Stimulated activated CD4-positive, alpha-beta T cell treated with anti-CD3 and anti-CD28 coated beads, Interleukin-4, amount 100 ng/mL, for 1 hour (primary cell): ENCODE measurements around the gene POMT2.
"Not testable (repeated sequence)": the region's sequence is repeated elsewhere in the genome, so short reads cannot be mapped to it uniquely, and the experiment has no call there.

Source experiments
- DNase-seq: peaks from one replicate; pipeline ENCODE4 v3.0.0-alpha.2; 2020

Gene POMT2

DNA sequence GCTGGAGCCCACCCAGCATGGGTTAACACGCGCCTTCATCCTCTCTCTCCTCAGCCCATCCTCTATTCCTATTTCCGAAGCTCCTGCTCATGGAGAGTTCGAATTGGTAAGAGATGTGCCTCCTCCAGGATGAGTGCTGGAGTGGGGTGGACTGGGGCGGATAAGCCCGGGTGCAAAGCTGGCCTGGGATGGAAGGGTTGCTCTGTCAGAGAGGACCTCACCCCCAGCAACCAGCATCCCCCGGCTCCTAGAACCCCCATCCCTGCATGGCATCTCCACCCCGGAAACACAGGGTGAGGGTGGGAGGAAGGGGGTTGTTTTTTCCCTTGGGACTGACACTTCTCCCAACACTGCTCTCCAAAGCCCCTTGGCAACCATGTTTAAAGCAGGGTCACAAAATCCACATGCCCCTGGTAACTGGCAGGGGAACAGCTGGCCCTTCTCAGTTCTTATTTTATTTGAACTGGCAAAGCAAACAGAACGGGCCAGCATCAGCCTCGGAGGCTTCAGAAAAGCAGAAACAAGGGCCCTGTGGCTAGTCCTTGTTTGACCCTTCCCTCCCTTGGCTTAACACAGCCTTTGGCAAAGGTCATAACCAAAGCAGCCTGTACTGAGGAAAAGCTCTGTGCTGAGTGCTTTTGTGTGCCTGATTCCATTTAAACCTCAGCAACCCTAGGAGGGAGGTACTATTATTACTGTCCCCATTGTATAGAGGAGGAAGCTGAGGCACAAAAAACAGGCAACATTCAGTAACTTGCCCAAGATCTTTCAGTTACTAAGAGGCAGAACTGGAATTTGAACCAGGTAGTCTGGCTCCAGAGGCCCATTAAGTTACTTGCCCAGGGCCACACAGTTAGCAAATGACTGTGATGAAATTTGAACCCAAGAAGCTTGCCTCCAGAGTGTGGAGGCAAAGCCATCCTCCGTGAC, 4.4 kb upstream of the POMT2 start:
- no peak for DNase-seq

DNA sequence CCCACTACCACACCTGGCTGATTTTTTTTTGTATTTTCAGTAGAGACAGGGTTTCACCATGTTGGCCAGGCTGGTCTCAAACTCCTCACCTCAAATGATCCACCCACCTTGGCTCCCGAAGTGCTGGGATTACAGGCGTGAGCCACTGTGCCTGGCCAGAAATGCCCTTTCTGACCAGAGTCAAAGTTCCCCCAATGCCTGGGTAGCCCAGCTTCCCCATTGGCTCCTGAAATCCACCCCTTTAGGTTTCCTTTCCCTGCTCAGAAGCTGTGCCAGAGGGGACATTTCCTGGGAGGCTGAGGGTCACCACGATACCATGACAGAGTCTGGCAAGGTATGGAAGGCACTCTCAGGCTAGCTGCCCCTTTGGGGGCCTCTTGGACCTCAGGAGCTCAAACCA, 3.6 kb upstream of the POMT2 start:
- DNase-seq, result no peak

DNA sequence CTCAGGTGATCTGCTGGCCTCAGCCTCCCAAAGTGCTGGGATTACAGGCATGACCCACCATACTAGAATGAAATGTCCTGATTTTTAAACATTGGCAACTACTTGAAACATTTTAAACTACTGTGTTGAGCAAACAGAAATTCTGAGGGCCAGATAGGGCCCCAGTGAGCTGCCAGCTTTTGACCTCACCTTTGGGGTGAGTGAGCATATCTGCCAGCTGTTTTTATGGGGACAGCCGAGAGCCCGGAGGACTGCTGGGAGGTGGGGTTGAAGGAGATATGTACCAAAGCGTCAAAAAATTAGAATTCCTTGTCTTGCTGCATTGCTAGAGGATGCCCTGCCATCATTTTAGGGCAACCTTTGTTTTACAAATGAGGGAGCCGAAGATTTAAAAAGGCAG, 2.9 kb upstream of the POMT2 start:
- DNase-seq, result no peak

DNA sequence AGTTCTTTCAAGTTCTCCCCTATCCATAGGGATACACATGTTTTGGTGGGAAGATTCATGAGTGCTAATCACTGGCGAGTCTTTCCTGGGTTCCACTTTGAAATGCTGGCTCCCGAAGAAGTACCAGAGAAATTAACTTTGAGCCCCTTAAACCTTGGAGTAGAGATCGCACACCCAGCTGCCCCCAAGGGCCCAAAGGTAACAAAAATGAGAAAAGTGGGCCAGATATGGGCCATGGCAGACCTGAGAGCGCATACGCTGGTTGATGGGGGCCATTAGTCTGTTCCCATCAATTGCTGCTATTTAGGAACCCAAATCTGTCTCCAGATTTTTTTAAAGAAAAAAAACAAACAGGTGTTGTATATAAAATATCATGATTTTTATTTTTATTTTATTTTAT, 2.3 kb upstream of the POMT2 start:
- no peak for DNase-seq

DNA sequence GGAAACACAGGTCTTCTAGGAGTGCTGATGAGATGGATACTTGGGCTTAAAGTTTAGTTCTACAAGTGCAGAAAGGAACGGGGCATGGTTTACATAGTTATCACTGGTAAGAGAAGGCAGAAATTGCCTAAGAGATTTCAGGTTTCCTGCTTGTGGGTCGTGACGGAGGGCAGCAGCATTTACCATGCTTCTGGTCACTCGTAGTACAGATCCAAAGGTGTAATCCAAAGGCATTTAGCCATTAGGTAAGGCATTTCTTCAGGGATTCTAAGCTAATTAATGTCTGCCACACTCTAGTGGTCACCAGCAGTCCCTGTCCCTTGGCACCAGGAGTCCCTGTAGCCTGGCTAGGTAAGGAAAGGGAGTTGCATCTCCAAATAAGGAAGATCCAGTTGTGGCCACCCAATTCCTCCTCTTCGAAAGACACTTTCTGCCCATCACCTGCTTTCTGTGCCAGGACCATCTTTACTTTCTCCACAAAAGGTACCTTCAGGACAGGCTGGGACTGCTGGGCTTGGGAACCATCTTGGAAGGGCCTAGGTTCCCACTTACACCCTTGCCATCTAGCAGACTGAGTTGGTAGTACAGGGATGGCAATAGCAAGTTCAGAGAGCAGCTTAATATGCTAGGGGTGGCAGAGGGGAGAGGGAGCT, 1.7 kb upstream of the POMT2 start:
- DNase-seq, result no peak

DNA sequence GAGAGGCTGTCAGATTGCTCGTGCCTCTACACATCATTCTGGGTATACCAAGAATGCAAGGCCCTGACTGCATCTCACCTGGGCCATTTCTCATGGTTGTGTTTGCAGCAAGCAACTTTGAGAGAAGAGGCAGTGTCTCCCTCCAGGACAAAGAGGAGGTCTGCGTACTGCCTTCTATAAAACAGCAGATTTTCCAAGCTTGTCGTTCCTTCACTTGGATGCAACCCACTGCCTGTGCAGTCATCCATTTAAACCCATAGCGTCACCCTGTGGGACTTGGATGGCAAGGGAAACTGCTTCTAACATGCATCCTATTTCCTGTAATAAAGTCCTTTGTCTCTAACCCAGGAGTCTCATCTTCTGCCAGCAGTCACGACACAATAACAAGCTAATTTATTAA, 1.3 kb downstream of the POMT2 start:
- no peak for DNase-seq

DNA sequence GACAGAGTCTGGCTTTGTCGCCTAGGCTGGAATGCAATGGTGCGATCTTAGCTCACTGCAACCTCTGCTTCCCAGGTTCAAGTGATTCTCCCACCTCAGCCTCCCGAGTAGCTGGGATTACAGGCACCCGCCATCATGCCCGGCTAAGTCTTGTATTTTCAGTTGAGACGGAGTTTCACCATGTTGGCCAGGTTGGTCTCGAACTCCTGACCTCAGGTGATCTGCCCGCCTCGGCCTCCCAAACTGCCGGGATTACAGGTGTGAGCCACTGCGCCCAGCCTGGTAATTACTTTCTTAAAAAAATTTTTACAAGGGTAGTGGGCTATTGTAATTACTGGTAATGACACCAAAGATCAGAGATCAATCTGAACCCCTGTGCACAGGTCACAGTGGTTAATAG, 1.9 kb downstream of the POMT2 start:
- not testable (repeated sequence) for DNase-seq

DNA sequence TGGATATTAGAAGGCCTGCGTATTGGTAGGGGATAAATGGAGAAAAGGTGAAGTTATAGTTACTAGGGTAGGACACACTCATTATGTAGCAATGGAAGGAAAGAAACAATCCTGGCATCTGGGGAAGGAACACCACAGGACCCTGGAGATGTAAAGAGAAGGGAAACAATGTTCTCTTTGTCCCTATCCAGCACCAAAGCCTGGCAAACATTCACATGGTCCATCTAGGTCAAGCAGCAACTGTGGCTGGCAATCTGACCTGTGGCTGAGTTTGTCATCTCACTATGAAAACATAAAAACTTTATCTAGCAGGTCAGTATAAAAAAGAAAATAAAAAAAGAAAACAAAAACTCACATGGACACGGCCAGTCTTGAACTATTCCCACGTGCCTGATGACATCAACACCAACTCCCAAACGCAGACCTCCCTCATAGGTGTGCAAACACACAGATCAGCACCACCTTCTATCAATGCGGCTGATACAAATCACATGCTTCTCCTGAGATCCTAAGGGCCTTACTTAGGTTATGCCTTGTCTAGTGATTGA, 2.6 kb downstream of the POMT2 start:
- DNase-seq, result no peak

DNA sequence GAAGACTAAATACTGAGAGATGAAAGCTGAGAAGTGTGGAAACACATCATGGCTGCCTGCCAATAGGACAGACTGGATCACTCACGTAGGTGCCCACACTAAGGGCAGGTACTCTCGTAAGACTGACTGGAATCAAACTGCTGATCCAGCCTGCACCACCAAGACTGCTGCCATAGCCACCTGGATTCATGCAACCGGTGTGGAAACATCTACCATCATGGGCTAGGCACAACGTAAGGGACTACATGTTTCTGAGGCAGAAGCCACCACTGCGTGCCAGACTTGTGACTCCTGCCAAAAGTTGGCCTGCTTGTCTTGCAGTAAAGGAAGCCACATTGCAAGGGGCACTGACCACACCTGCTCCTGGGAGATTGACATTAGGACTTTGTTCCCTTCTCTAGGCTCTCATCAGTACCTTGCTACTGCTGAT, 3.8 kb downstream of the POMT2 start:
- no peak for DNase-seq

DNA sequence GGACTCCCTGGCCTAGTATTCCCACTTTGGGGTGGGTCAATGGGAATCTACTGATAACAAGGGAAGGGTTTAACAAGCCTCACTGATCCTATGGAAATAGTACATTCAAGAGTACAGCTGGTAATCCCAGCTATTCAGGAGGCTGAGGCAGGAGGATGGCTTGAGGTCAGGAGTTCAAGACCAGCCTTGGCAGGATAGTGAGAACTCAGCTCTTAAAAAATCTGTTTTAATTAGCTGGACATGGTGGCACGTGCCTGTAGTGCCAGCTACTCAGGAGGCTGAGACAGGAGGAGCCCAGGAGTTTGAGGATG, 4.5 kb downstream of the POMT2 start:
- no peak for DNase-seq

DNA sequence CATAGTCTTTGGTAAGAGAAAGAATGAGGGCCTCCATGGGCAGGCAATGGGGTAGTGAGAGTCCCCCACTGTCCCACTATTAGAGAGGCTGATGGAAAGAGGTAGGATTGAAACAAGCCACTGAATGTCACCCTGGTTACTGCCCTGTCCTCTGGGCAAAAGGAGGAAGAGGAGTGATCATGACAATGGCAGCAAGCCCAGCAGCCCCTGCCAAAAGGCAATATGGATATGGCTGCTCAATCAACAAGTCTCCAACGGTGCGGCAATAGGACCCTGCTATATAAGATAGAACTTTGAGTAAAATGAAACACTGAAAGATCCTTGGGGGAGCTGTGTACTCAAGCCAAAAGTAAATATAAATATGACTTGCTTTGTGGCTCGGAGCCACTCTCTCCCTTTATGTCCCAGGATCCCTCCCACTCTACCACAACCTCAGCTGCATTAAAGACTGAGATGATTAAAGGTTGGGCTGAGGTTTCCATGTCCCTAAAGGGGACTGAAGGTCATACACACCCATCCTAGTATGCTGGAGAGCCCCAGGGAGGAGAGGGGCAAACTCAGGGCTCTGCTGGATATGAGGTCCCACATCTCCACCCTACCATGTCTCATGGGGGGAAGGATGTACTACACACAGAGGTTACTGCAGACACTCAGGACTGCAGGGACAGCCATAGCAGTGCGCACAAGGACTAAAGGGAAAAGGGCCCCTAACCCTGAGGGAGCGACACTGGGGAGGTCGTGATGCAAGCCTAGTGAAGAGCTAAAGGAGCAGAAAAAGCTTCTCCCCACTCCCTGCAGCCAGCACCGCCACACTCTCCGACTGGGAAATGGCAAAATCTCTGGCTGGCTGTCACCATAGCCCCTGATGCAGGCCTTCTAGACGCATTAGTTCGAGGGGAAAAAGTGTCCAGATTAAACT, 5.9 kb downstream of the POMT2 start:
- DNase-seq, result no peak

DNA sequence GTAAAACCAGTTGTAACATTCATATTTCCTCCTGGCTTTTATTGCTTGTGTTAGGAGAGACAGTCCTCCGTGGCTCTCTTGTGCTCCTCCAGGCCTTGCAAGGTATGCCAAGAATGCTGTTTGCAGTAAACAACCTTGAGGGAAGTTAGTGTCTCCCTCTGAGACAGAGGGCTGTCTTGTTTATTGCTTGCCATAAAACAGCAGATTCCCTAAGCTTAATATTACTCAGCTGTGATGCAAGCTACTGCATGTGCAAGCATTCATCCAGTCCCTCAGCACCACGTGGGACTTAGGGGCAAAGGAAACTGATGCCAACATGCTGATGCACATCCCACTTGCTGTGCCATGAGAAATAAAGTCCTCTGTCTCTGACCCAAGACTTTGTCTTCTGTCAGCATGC, 6.6 kb downstream of the POMT2 start:
- no peak for DNase-seq

DNA sequence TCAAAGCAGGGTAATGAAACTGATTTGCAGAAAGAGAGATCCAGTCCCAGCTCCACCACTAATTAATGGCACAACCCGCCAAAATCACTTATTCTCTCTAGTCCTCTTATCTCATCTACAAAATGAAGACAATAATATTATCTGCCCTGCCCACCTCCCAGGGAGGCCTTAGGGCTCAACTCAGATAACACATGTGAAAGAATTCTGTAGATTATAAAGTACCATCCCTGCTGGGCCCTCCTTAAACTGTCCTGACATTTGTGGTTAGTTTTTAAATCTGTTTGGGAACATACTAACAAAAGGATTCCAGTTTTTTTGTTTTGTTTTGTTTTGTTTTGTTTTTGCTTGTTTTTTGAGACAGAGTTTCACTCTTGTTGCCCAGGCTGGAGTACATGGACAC, 7.3 kb downstream of the POMT2 start:
- DNase-seq, result no peak

DNA sequence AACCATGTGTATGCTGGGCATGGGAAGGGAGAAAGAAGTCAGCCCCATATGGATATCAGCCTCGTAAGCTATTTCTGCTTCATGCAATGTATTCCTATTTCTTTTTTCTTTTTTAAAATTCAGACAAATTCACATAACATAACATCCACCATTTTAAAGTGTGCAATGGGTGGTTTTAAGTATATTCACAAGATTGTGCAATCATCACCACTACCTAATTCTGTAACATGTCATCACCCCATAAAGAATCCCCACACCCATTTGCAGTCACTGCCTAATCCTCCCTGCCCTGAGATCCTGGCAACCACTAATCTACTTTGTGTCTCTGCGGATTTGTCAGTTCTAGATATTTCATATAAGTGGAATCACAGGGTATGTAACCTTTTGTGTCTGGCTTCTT, 9.5 kb downstream of the POMT2 start:
- no peak for DNase-seq

DNA sequence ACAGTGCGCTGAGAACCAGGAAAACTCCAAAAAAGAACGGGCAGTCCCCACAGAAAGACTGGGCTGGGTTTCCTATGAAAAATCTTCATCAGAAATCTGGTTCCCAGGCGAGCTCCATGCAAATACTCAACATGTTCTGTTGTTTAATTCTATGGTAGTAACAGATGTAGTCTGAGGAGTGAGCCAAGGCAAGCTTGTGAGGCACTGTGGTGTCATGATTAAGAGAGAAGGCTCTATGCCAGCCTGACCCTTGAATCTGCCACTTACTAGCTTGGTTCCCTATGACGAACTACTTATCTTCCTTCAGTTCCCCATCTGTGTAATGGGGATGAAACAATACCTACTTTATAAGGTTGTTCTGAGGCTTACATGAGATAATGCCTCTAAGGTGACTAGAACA, 10.7 kb downstream of the POMT2 start:
- no peak for DNase-seq

DNA sequence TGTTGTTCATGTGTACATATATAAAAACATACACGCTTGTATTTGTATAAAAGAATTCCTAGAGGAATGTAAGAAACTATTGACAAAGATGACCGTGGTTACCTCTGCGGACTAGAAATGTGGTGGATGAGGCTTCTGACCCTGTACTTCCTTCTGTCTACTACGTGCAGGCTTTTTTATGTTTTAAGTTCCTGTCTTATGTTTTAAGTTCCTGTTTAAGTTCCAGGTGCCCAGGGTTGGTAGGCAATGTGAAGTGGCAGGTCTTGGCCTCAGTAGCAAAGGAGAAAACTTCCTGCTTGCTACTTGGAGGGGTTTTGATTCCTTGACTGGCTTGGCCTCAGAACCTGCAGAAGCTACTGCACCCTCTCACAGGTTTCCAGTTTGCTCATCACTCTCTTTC, 11.6 kb downstream of the POMT2 start:
- DNase-seq, result no peak

DNA sequence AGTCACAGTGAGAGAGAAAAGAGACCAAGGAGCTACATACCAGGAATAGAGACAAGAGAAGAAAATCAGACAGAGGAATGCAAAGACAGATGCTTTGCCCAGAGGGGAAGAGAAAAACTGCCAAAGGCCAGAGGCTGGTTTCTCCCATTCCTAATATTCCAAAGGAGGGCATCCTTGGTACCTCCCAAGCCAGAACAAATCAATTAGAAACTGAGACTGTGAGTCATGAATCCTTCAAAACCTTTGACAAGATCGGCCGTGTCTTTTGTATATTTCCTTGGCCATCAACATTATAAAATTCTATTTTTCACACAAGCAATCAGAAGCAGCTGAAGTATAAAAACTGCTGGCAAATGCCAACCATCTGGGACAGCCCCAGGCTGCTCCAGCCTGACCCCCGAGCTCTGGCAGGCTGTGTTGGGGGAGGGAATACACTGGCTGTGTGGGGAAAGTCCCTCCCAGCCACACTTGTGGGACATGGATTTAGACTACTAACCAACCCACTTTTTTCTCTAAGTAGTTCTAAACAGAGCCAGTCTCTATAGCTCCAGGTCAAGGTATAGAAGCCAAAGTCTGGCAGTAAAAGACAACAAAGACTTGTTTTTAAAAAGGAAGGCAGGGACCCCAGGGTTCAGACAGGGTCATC, 13.7 kb downstream of the POMT2 start:
- DNase-seq, result no peak

DNA sequence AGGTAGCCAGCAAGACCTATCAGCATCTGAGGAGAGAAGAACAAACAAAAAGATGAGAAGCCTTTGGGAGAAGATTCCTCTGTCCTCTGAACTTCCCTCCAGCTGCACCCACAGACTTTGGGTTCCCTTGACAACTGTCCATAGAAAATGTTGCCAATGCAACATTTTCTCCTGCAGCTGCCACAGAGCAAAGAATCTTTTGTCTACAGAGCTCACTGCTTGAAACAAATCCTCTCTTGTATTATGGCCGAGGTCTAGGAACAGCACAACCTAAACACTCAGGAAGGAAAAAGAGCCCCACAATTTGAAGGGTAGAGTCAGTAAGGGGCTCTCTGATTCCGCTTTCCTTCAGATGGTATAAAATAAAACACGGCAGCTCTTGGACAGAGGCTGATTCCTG, 14.3 kb downstream of the POMT2 start:
- DNase-seq, result no peak

DNA sequence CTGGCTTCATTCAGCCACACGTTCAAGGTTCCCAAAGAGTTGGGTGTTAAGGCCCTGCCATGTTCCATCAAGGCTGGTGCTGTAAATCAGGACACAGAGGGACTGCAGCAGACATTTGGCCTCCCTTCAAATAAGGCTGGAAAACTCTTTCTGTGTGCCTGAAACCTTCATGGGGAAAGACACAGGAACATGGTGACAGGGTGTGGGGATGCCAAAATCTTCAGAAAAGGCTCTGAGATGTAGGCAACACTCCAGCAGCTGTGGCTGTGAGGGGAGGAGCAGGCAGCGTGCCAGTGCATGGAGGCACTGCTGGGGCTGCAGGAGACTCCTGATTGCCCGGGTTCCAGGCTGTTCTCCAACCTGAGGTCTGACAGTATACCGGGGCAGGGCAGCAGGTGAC, 15.0 kb downstream of the POMT2 start:
- DNase-seq, result no peak

DNA sequence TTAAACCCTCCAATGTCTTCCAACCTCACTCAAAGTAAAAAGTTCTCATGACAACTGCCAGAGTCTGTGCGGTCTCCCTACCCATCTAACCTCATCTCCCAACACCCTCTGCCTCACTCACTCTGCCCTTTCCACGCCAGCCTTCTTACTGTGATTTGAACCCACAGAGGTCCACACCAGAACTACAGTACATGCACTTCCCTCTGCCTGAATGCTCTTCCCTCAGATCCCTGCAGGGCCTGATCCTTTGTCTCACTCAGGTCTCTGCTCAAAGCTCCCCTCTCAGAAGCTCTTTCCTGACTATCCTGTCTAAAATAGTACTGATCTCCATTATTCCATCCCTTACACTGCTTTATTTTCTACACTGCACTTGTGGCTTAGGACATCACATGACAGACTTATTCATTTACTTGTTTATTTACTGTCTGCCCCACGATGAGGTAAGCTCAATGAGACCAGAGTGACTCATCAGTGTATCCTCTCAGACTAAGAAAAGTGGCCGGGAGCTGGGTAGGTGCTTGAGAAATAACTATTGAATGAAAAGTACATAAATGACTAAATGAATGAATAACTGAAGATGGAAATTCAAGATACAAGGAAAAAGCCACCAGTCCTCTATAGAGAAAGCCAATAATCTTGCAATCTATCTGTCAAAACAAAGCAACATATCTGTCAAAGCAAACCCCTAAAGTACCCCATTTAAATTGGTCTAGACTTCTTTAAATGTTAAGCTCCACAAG, 17.1 kb downstream of the POMT2 start:
- DNase-seq, result no peak

DNA sequence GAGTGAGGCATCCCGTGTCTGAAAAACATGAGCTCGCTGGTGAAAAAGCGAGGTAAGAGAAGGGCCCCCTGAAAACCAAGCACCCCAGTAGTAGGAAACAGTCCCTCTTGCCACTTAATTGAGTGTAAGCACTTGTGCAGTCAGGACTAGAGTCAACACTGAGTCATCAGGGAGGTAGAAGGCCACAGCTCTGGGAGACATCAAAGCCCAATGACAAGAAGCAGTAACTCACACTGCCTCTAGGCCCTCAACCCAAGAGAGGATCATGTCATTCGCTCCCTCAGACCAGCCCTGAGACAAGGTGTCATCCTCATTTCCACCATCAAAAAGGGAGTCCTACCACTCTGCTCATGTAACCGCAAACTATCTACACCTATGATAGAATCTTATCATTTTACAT, 17.8 kb downstream of the POMT2 start:
- DNase-seq, result no peak

DNA sequence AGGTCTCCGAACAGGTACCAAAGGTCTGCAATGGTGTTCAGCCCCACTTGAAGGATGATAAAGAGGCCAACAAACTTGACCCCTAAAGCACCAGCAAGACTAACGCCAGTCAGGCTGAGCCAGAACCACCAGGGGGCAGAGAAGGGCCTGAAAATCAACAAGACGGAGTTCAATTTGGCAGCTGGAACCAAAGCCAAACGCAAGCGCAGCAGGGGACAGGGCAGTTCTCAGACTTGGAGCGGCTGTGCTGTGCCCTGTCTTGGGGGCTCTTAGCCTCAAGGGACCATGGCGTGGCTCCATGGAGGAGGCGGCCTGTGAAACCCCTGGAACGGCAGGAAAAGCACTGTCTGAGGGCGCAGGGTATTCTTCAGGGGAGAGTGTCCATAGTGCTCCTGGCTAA, 19.6 kb downstream of the POMT2 start:
- DNase-seq, result peak; percentile 53
